Activated gamma-delta T cell (primary cell): Measurements from ENCODE around the gene NPIPA1.
"Not testable (repeated sequence)": the region's sequence is repeated elsewhere in the genome, so short reads cannot be mapped to it uniquely, and the experiment has no call there.

Source experiments
- DNase-seq: peaks from one replicate; lab custom pipeline; 2025; lab: John Stamatoyannopoulos, UW

Gene NPIPA1

DNA sequence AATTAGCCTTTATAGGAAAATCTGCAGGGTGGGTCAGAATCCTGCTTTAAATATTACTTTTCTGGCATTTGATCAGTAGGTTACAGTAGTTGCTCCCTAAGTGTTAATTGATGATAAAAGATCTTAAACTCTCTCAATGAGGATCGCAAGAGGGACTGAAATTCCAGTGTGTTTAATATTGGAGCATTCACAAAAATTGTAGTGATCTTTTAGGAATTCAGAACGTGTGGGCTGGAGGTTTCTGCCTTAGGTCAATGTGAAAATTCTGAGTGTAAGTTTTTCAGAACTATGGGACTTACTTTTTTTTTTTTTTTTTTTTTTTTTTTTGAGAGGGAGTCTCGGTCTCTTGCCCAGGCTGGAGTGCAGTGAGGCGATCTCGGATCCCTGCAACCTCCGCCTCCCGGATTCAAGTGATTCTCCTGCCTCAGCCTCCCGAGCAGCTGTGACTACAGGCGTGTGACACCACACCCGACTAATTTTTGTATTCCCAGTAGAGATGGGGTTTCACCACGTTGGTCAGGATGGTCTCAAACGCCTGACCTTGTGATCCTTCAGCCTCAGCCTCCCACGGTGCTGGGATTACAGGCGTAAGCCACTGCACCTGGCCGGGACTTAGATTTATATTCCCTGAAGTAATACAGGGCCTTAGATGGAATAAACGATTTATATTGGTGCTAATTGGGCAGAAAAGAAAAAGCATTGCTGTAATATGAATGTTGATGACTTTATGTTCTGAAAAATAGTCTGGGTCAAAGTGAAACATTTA, 39.9 kb downstream of the NPIPA1 start:
- not testable (repeated sequence) for DNase-seq

GRCh38 chr16:14978281-14978680, 41.0 kb downstream of the NPIPA1 start:
- DNase-seq: not testable (repeated sequence)

GRCh38 chr16:14978908-14979307, 41.7 kb downstream of the NPIPA1 start:
- DNase-seq: not testable (repeated sequence)

DNA sequence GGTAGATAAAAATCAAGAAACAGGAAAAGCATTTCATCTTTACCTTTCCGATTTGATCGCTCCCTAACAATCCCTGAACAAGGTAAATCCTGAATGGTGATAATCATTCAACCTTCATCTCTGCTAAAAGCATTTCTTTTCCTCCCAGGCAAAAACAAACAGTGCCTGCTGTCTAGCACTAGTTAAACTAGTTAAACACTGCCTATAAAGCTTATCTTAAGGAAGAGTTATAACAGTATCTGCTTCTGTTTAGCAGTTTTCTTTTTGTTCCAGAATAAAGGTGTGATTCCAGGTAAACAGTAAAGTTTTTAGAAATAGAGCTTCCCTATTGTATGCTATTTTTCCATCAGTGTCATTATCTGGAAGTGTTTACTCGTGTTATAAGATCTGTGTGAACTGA, 44.0 kb downstream of the NPIPA1 start:
- DNase-seq: not testable (repeated sequence)

- DNase-seq: not testable (repeated sequence)
These were observed 45.3 kb downstream of the NPIPA1 start for GRCh38 chr16:14982521-14982920.

GRCh38 chr16:14988092-14988491, 50.8 kb downstream of the NPIPA1 start:
- DNase-seq: not testable (repeated sequence)

- not testable (repeated sequence) for DNase-seq
These were observed 51.5 kb downstream of the NPIPA1 start for GRCh38 chr16:14988661-14989191.

- DNase-seq: not testable (repeated sequence)
These were observed 52.3 kb downstream of the NPIPA1 start for GRCh38 chr16:14989291-14990281.

DNA sequence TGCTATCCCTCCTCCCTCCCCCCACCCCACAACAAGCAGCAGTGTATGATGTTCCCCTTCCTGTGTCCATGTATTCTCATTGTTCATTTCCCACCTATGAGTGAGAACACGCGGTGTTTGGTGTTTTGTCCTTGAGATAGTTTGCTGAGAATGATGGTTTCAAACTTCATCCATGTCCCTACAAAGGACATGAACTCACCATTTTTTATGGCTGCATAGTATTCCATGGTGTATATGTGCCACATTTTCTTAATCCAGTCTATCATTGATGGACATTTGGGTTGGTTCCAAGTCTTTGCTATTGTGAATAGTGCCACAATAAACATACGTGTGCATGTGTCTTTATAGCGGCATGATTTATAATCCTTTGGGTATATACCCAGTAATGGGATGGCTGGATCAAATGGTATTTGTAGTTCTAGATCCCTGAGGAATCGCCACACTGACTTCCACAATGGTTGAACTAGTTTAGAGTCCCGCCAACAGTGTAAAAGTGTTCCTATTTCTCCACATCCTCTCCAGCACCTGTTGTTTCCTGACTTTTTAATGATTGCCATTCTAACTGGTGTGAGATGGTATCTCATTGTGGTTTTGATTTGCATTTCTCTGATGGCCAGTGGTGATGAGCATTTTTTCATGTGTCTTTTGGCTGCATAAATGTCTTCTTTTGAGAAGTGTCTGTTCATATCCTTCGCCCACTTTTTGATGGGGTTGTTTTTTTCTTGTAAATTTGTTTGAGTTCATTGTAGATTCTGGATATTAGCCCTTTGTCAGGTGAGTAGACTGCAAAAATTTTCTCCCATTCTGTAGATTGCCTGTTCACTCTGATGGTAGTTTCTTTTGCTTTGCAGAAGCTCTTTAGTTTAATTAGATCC, 56.3 kb downstream of the NPIPA1 start:
- not testable (repeated sequence) for DNase-seq

DNA sequence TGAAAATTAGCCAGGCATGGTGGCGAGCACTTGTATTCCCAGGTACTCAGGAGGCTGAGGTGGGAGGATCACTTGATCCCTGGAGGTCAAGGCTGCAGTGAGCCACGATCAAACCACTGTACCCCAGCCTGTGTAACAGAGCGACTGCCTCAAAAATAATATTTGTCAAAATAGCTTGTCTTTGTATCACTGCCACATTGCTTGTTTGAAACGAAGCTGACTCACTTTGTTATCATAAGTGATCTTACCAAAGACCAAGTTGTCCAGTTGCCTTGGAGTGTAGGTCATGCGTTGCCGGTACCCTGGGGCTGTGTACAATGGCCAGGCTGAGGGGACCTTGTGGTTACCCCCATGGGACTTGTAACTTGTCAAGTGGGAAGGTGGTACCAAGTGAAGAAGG, 59.5 kb downstream of the NPIPA1 start:
- DNase-seq: not testable (repeated sequence)

- DNase-seq: not testable (repeated sequence)
These were observed 61.1 kb downstream of the NPIPA1 start for GRCh38 chr16:14998300-14998699.

DNA sequence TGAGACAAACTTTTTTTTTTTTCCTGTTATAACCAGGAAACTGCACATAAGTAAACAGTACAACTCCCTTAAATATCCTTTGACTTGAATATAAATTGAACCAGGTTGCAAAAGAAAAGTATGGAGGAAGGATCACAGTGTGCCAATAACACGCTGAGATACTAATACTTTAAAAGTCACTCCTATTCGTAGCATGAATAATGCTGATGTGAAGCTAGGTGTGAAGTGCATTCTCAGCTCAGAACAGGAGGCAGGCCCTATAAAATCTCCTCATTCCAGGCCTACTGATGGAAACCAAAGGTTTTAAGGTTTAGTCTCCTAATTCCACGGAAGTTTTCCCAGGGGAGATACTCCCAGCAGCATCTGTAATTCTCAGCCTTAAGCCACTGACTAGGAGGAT, 62.6 kb downstream of the NPIPA1 start:
- not testable (repeated sequence) for DNase-seq
